T-helper 22 cell (primary cell): ENCODE measurements around the gene SRP14.
A peak's percentile ranks its signal among the peaks of the same experiment; 100 is the strongest.
"Not testable (repeated sequence)": the region's sequence is repeated elsewhere in the genome, so short reads cannot be mapped to it uniquely, and the experiment has no call there.

Experiments used
- DNase-seq: peaks from one replicate; pipeline ENCODE4 v3.0.0-alpha.2; 2020; ENCODE audit warnings: low read depth

SRP14 gene, protein sequence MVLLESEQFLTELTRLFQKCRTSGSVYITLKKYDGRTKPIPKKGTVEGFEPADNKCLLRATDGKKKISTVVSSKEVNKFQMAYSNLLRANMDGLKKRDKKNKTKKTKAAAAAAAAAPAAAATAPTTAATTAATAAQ

GRCh38 chr15:40038638-40039543, at the start of gene SRP14:
SRP14 (minus strand) TSS chr15:40039181; CDS start chr15:40039116, 65 bp downstream.
- DNase-seq: peak; percentile 87

- DNase-seq: no peak
These were observed 49.3 kb upstream of the SRP14 start for GRCh38 chr15:40087991-40088928.

DNA sequence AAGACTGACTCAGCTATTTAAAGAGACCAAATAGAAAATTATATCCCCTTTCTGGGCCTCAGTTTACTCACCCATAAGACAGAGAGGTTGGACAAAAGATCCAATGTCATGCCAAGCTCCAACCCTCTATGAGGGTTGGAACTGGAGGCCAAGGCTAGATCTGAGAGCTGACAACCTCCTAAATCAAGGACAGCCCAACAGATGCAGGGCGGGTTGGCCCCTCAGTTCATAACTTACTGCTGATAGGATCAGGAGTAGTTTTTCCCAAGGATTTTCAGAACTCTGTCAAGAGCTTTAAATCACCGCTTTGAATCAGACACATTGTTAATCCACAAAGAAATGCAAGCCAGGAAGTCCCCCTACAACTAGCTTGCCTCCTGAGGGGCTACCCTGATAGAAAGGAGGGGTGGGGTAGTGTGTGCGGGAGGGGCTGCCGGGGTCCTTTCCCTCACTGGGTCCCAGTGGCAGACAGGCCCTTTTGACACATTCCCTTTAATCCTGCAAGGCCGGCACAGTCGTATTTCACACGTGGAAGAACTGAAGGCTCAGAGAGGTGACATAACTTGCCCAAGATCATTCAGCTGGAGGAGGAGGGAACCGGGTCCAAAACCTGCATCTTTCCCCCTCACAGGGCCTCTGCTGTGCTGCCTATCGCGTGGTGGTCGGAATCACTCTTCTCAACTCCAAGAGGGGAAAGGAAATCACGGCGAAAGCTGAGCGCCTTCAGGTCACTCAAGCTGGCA, 48.3 kb upstream of the SRP14 start:
- DNase-seq: no peak

- DNase-seq: no peak
These were observed 46.3 kb upstream of the SRP14 start for GRCh38 chr15:40085266-40085665.

- DNase-seq: no peak
These were observed 45.7 kb upstream of the SRP14 start for GRCh38 chr15:40084650-40085049.

- DNase-seq: no peak
These were observed 43.4 kb upstream of the SRP14 start for GRCh38 chr15:40082195-40082883.

GRCh38 chr15:40081691-40082194, 42.8 kb upstream of the SRP14 start:
- DNase-seq: no peak

DNA sequence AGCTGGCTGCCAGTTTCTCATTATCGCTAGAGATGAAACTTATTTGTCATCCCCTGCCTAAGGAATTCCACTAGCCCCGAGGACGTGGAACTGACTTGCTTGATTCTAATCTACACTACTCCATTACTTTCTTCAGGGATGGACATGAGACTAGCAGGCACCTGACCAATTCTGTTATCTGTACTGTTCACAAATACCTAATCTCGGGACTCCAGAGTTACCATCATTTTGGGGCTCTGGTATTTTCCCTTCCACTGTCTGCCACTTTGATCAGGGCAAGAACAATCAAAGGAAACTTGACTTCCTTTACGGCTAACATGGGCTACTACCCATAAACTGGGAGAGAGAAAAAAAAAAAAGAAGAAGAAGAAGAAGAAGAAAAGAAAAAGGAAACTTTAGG, 41.9 kb upstream of the SRP14 start:
- no peak for DNase-seq

DNA sequence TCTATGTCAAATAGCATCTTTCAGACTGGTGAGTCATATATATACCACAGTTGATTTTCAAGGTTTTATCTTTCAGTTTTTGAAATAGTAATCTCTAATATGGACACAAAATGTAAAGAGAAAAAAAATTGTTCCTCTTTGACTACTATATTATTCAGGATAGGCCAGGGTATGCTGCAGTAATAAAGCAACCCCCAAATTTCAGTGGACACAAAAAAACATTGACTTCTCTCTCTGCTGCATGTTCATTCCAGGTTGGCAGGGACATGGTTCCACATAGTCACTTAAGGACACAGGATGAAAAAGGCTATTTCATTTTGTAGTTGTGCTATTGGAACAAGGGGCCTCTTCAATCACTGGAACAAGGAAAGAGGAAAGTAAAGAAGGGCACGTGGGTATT, 41.1 kb upstream of the SRP14 start:
- DNase-seq: no peak

- no peak for DNase-seq
These were observed 40.5 kb upstream of the SRP14 start for GRCh38 chr15:40079456-40079855.

GRCh38 chr15:40075298-40076044, 36.5 kb upstream of the SRP14 start:
- no peak for DNase-seq

DNA sequence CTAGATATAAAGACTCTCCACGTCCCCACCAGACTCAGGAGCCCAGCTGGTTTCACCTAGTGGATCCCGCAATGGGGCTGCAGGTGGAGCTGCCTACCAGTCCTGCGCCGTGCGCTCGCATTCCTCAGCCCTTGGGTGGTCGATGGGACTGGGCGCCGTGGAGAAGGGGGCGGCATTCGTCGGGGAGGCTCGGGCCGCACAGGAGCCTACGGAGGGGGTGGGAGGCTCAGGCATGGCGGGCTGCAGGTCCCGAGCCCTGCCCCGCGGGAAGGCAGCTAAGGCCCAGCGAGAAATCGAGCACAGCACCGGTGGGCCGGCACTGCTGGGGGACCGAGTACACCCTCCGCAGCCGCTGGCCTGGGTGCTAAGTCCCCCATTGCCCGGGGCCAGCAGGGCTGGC, 35.7 kb upstream of the SRP14 start:
- DNase-seq: not testable (repeated sequence)

DNA sequence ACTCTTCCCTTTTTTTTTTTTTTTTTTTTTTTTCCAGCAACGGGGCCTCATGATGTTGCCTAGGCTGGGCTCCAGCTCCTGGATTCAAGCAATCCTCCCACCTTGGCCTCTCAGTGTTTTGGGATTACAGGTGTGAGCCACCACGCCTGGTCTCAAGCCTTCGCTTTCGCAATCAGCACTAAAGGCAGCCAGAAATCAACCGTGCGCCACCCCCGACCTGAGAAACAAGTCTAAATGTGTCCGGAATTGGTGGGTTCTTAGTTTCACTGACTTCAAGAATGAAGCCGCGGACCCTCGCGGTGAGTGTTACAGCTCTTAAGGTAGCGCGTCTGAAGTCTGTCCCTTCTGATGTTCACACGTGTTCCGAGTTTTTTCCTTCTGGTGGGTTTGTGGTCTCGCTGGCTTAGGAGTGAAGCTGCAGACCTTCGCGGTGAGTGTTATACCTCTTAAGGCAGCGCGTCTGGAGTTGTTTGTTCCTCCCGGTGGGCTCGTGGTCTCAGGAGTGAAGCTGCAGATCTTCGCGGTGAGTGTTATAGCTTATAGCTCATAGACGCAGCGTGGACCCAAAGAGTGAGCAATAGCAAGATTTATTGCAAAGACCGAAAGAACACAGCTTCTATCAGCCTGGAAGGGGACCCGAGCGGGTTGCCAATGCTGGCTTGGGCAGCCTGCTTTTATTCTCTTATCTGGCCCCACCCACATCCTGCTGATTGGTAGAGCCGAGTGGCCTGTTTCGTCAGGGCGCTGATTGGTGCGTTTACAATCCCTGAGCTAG, 34.9 kb upstream of the SRP14 start:
- DNase-seq: not testable (repeated sequence)

- DNase-seq: no peak
These were observed 33.4 kb upstream of the SRP14 start for GRCh38 chr15:40072216-40072990.

- DNase-seq: no peak
These were observed 31.7 kb upstream of the SRP14 start for GRCh38 chr15:40070608-40071218.

DNA sequence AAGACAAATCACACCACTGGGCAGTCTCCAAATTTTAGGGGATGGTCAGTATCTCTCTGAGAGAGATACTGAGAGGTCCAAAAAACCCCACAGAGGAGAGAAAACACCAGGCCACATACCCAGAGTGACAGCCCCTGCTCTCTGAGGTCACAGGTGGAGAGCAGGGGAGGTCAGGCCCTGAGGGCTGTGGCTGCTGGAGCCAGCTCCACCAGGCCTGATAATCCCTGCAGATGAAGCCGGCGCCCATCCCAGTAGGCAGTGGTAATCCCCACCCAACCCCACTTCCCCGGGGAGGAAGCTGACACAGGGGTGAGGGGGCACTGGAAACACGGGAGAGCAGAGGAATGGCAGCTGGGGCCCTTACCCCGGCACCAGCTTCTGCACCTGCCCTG, 31.2 kb upstream of the SRP14 start:
- no peak for DNase-seq

- DNase-seq: no peak
These were observed 30.5 kb upstream of the SRP14 start for GRCh38 chr15:40069178-40070165.
